GM19468 (cell line): ENCODE results near the gene LRP8.

Experiments used
- ATAC-seq: cut with Tn5 transposase; IDR thresholded peaks from one replicate; pipeline ENCODE4 v1.9.1; 2021; ENCODE audit warnings: mild to moderate bottlenecking, moderate library complexity, moderate number of reproducible peaks; ENCODE audit not compliant: unreplicated experiment; ENCODE audit errors: extremely low read depth

Gene LRP8

GRCh38 chr1:53196485-53197290 is 131.2 kb downstream of the LRP8 start, which contains the start of gene CPT2:
TSS of gene CPT2 (plus strand) at chr1:53196824. CDS start at chr1:53196944, 120 bp downstream.
- peak; percentile 89 for ATAC-seq

- no peak for ATAC-seq
Observed at GRCh38 chr1:53196017-53196484, 131.8 kb downstream of the LRP8 start.

GRCh38 chr1:53195246-53196016 is 132.4 kb downstream of the LRP8 start:
- no peak for ATAC-seq
